Liver (tissue), 3 donors: ENCODE data around the gene GAB2.

Experiments used
- ATF3 ChIP-seq: IDR thresholded peaks from 2 replicates; pipeline ENCODE4 v1.6.1; 2016; ENCODE audit warnings: antibody characterized with exemption
- CTCF ChIP-seq: fragments of 150-350 bp; IDR thresholded peaks from 2 replicates; pipeline ENCODE4 v1.5.1; 2017; ENCODE audit warnings: improper control_type of control experiment, low read depth, low read length; ENCODE audit not compliant: missing input control
- GABPA ChIP-seq, 2 donors: IDR thresholded peaks in 1 of 2; conservative IDR thresholded peaks in 1 of 2; 2 replicates each; pipeline ENCODE4 v1.6.1; 2016; ENCODE audit warnings: antibody characterized with exemption in 2 of 2, mild to moderate bottlenecking in 1 of 2, moderate library complexity in 1 of 2
- TAF1 ChIP-seq: conservative IDR thresholded peaks from 2 replicates; pipeline ENCODE4 v1.6.1; 2016; ENCODE audit warnings: antibody characterized with exemption, mild to moderate bottlenecking
- ZBTB33 ChIP-seq: IDR thresholded peaks from 2 replicates; pipeline ENCODE4 v1.6.1; 2016; ENCODE audit warnings: antibody characterized with exemption
- donor health status: healthy.
- donor health status: healthy.

- TF ChIP-seq TAF1 (no peak), CTCF (no peak), ATF3 (no peak), ZBTB33 (no peak), GABPA (IDR thresholded peaks at IDR 0.05 in 1 of 2, conservative IDR thresholded peaks at IDR 0.05 in 1 of 2) (no peak)
Observed at GRCh38 chr11:78313898-78314297, 103.7 kb downstream of the GAB2 start.
